Fibroblast of upper back skin (primary cell): ENCODE data around the gene TMPRSS3.
A peak's percentile ranks its signal among the peaks of the same experiment; 100 is the strongest.

Experiments
- DNase-seq: peaks from one replicate; pipeline ENCODE4 v3.0.0-alpha.2; 2013

TMPRSS3 gene

DNA sequence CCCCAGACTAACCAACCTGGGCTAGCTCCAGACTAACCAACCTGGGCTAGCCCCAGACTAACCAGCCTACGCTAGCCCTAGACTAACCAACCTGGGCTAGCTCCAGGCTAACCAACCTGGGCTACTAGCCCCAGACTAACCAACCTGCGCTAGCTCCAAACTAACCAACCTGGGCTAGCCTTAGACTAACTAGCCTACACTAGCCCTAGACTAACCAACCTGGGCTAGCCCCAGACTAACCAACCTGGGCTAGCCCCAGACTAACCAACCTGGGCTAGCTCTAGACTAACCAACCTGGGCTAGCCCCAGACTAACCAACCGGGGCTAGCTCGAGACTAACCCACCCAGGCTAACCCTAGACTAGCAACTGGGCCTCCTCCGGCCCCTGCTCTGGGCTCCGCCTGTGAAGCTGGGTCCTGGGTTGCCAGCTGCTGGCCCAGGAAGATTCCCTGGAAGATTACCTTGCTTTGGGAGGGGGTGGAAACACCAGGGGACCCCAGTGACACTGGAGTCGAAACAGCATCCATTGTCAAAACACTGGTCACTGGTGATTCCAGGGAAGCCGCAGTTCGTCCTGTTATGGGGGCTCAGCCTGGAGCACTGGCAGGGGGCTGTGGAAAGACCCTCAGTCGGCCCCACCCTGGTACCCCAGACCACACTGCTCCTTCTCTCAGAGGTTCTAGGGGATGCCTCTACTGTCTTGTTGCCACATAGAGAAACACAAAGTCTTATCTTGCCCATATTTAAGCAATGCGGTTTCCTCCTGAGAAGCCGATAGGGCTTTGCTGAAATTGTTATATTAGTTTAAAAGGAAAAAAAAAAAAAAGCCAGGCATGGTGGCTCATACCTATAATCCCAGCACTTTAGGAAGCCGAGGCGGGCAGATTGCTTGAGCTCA, 46.2 kb downstream of the TMPRSS3 start:
- no peak for DNase-seq

GRCh38 chr21:42348762-42349161, 47.1 kb downstream of the TMPRSS3 start:
- no peak for DNase-seq

GRCh38 chr21:42347601-42348327, 48.1 kb downstream of the TMPRSS3 start:
- no peak for DNase-seq

DNA sequence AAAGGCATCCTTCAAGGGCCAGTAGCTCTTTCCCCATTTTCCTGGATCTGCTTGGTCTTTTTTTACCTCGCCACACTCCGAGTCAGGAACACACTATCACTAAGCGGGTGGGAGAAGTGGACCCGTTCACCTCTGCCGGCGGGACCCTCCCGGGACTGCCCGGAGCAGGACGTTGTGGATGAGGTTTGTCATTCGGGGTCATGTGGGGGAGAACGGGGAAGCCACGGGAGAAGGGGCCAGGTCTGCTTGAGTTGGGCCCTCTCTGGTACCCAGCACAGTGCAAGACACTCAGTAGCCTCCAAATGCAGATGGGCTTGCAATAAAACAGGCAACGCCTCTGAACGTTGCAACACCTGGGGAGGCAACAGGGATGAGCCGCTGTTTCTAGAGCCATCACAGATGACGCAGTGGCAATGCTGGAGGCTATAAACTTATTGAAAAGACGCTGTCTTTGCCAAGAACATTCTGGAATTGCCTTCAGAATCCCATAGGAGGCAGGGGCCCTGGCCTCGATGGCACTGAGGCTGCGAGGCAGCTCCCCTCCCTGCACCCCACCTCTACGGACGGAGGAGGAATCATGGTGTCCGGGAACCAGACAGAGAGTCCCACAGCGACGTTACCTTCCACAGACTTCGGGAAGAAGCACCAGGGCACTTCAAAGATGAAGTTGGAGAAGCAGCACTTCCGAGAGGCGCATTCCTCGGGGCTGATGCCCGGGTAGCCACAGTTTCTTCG, 48.8 kb downstream of the TMPRSS3 start:
- DNase-seq = no peak

DNA sequence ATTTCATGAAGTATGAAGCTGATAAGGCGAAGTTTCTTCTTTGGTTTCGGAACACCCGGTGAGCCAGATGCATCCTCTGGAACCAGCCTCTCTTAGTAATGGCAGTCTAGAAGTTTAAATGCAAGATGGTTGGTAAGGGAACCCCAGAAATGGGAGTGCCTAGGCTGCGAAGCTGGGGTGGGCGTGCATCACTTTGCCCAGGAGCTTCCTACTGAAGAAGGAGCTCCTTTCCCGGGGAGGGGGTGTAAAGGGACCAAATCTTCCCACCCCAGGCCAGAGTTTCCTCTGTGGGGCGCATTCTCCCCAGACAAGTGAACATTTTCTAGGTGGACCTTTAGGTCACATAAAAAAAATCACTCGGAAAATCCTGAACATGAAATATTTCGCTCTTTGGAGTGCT, 49.4 kb downstream of the TMPRSS3 start:
- DNase-seq = no peak

- no peak for DNase-seq
Observed at GRCh38 chr21:42344631-42345030, 51.2 kb downstream of the TMPRSS3 start.

- no peak for DNase-seq
Observed at GRCh38 chr21:42343963-42344510, 51.8 kb downstream of the TMPRSS3 start.

DNA sequence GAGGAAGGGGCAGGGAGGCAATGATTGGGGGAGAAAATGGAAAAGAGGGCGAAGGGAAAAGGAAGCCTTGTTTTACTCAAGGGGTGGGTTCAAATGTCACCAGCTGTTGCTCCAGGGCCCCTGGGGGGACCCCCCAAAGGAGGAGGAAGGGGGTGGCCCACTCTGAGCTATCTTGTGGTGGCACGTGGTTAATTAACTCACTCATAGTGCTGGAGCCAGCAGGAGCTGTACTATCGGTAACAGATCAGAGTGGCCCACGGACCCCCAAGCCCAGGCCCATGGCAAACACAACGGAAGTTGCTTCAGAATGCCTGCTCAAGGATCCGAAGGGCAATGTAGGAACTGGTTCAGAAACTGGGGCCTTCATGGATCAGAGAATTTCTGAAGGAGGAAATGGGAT, 52.3 kb downstream of the TMPRSS3 start:
- no peak for DNase-seq

DNA sequence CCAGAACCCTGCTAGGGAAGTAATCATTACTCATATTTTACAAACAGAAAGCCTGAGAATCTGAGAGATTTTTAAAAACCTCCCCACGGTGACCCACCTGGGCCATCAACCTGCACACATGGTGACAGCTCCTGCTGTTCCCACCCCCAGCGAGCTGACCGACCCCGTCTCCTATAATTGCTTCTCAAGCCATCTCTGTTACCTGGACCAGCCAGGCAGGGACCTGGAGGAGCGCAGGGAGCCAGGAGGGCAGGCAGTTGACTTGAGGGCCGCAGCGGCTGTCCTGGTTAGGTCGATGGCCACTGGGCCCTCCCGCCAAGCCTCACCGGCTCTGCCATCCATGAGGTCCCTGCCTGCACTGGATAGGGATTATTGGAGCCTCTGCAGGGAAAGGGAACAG, 52.8 kb downstream of the TMPRSS3 start:
- DNase-seq = no peak

DNA sequence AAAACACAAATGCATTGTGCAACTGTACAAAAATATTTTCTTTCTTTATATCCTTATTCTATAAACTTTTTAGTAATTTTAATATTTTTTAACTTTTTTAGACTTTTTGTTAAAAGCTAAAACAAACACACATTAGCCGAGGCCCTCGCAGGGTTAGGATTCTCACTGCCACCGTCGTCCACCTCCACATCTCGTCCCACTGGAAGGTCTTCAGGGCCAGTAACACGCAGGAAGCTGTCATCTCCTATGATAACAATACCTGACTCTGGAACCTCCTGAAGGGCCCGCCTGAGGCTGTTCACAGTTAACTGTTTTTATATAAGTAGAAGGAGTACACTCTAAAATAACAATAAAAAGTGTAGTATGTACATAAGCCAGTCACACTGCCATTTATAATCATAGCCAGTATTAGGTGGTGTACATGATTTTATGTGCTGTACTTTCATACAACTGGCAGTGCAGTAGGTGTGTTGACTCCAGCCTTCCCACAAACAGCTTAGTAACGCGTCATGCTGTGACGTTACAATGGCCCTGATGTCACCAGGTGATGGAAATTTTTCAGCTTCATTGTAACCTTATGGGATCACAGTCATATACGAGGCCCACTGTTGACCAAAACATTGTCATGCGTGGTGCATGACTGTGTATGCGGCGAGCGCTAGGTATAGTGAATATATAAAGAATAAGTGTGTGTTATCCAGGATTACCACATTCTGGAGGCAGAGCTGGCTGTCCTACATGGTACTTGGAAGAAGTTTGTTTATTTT, 53.9 kb downstream of the TMPRSS3 start:
- no peak for DNase-seq

DNA sequence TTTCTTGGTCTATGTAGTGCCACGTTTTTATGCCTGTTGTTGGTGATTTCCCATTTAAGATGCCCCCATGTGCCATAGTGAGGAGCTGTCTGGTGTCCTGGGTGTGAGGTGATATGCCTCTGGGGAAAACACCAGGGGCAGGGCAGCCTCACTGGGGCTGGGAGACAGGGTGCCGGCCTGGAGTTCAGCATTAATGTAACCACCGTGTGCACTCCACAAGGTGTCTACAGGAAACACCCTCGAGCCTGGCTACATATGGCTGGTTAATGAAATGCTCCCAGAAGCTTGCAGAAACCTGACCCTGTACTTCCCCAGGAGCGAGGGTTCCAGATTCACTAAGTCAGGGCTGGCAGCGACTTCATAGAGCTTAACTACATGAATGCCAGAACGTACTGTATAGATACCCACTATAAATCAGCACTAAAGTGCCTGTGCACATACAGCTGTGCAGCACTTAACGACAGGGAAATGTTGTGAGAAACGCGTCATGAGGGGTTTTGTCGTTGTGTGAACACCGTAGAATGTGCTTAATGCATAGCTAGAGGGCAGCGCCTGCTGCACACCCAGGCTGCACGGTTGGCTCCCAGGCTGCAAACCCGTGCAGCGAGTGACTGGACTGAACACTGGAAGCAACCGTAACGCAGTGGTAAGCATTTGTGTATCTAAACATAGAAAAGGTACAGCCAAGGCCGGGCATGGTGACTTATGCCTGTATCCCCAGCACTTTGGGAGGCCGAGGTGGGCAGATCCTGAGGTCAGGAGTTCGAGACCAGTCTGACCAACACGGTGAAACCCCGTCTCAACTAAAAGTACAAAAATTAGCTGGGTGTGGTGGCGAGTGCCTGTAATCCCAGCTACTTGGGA, 55.4 kb downstream of the TMPRSS3 start:
- no peak for DNase-seq

DNA sequence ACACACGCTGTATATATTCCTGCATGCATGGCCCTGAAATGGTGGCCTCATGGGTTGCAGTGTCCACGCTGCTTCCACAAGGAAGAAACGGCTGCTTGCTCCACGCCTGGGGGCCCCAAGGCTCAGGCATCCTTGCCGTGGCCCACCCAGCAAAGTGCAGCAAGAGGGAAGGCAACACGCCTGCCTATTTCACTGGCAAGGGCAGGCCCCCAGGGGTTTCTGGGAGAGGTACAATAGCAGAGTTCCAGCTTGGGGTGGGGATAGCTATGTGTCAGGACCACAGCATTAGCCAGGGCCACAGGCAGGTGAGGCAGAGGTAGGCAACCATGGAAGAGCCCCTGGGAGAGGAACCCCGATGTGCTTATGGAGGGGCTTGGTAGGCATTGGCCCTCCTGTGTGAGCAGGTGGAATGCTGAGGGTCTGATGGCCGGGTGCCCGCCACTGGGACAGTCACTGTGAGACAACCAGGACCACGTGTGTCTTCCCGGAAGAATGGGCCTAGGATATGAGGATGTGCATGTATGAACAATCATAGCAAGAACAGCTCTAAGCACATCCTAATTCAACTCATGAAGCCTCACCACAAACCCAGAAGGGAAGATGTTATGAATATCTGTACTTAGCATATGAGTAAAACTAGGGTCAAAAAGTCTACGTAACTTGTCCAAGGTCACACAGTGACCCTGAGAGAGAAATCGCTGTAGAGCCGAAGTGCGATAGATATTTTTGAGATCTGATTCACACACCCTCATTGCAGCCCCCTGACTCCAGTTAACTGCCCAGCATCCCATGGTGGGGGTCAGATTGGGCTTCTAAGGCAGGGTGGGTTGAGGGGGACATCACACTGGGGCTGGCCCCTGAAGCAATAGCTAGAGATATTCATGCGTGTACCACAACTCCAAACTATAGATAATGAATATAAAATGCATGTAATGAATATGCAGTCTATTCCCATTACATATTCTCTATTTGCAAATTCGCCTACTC, 56.8 kb downstream of the TMPRSS3 start:
- no peak for DNase-seq

GRCh38 chr21:42337830-42338728, 57.8 kb downstream of the TMPRSS3 start:
- DNase-seq = peak; percentile 37

DNA sequence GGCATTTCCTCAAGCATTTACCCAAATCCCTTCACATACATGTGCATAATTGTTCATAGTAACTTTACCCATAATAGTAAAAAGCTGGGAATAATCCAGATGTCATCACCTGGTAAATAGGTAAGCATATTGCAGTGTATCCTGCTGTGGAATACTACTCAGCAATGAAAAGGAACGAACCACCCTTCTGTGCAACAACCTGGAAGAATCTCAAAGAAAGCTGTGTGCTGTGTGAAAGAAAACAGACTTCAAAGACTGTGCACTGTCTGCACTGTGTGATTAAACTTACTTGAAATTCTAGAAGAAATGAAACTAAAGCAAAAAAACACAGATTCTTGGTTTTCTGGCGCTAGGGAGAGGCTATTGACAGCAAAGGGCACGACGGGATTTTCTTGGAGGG, 58.6 kb downstream of the TMPRSS3 start:
- no peak for DNase-seq

DNA sequence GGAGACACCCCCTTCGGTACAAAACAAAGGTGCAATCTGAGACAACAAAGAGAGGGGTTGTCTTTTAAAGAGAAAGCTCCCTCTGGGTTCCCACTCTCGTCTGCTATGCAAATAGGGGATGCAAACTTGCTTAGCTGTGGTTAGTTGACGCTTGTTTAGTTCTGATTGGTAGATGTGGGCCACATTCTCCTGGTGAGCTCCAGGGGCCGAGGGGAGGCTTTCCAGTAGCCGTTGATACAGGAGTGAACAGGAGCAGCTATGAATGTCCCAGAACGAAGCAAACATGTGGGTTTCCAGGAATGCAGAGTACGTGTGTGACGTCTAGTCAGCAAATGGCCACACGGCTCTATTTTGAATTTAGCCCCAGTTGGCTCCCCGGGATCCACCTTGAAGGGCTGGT, 59.8 kb downstream of the TMPRSS3 start:
- DNase-seq = peak; percentile 7

- no peak for DNase-seq
Observed at GRCh38 chr21:42332557-42333317, 63.1 kb downstream of the TMPRSS3 start.

- DNase-seq = no peak
Observed at GRCh38 chr21:42331660-42332059, 64.2 kb downstream of the TMPRSS3 start.
